GM21717 (cell line): ENCODE results near the gene CYP24A1.

Experiments
- ATAC-seq: cut with Tn5 transposase; IDR thresholded peaks from one replicate; pipeline ENCODE4 v1.9.1; 2021; ENCODE audit warnings: mild to moderate bottlenecking, moderate library complexity; ENCODE audit not compliant: unreplicated experiment

CYP24A1 gene

DNA sequence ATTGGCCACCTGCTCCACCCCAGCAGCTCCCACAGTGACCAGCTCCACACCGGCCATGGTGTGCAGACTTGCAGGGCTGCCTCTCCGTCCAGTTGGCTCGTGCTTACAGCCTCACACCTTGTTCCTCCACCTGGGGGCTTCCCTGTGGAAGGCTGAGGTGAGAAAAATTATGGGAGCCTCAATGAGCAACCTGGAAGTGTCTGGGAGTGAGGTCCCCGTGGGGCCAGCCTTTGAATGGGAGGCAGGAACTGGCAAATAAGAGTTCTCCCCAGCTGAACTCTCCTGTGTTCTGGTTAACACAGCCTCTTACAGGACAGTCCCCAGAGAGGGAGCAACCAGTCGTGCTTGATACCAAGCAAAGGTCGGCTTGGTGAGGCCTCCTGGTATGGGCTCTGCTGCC is 30.3 kb upstream of the CYP24A1 start:
- ATAC-seq, result no peak

DNA sequence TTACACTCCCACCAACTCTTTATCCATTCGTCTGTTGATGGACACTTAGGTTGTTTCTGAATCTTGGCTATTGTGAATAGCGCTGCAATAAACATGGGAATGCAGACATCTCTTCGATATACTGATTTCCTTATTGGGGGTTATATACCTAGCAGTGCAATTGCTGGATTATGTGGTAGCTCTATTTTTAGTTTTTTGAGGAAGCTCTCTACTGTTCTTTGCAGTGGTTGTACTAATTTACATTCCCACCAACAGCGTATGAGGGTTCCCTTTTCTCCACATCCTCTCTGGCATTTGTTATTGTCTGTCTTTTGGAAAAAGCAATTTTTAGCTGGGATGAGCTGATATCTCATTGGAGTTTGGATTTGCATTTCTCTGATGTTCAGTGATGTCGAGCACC is 29.5 kb upstream of the CYP24A1 start:
- no peak for ATAC-seq

DNA sequence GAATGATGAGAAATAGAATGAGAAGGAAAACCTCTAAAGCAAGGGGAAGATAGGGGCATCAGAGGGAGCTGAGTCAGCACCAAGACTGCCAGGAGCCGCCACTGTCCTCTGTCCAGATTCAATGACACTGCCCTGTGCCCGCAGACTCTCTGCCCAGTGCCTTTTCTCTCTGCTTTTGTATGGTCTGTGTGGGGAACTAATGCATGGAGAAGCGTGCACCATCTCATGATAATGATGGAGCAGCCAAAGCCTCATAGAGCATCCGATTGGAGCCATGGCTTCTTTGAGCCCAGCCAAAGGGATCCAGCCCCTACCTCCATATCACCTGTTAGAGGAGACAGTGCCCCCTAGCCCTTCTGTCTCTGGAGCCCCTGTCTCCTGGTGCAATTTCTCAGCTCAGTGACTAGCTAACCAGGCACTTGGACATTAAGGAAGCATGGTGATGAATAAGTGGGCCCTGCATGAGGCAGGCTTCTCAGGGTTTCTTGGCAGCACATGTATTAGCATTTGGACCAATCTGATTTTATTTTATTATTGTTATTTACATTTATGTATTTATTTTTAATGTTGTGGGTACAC is 27.6 kb upstream of the CYP24A1 start:
- no peak for ATAC-seq

DNA sequence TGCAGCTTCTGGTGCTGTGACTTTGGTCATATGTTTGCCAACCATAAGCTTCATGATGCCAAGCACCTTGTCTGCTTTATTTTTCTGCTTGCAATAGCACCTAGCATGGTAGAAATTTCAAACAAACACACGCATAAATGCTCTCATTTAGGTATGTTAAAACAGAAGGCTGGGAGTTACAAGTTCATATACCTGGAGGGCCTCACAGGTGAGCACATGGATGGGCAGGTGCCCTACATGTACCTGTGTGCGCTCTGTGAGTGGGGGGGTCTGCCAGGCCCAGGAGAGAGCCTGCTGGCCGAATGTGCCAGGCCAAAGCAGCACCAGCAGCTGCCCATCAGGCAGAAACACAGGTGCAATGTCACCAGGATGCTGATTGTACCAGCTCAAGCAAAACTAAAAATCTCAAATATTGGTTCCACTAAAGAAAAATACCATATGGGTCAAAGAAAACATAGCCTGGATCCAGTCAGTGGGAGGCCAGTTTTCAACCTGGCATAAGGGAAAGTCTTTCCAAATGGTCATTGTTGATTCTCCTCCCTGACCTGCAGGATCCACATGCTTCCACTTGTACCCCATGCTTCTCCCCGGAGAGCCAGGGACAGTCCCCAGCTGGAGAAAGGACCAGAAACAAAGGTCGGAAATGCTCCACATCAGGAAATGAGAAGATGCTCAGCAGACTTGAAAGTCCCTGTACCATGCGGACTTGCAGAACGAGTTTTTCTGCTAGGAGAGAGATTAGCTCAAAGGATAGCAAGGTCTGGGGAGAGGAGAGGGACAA is 26.9 kb upstream of the CYP24A1 start:
- ATAC-seq, result no peak

DNA sequence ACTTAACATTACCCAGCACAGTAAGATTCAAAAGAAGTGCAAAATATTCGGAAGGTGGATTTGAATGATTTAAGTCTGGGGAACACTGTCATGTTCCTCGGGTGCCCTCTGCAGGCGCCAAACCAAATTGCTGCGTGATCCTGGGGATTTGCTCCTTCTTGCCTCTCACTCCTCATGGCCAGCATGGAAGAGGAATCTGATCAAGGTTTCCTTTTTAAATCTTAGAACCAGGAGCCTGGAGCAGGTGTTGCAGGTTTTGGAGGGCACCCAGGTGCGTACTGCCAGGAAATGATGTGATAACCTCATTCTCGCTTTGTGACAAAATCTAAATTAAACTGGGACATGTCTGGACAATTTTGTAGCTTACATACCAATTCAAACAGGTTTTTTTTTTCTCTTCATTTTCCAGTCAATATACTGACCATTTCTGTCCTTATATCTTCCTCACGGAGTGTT is 26.0 kb upstream of the CYP24A1 start:
- ATAC-seq, result no peak

DNA sequence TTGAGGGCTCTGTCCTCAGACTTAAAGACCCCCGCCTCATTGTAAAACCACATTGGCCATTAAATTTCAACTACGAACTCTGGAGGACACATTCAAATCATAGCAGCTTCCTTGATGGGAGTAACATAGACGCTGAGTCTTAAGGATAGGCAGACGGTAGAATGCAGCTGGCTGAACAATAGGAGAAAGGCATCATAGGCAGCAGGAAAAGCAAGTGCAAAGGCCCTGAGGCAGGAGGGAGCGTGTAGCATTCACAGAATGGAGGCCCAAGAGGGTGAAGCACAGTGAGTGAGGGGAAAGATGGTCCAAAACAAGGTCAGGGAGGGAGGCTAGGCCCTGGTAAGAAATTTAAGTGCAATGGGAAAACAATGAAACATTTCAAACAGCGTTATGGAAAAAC is 25.5 kb upstream of the CYP24A1 start:
- no peak for ATAC-seq

DNA sequence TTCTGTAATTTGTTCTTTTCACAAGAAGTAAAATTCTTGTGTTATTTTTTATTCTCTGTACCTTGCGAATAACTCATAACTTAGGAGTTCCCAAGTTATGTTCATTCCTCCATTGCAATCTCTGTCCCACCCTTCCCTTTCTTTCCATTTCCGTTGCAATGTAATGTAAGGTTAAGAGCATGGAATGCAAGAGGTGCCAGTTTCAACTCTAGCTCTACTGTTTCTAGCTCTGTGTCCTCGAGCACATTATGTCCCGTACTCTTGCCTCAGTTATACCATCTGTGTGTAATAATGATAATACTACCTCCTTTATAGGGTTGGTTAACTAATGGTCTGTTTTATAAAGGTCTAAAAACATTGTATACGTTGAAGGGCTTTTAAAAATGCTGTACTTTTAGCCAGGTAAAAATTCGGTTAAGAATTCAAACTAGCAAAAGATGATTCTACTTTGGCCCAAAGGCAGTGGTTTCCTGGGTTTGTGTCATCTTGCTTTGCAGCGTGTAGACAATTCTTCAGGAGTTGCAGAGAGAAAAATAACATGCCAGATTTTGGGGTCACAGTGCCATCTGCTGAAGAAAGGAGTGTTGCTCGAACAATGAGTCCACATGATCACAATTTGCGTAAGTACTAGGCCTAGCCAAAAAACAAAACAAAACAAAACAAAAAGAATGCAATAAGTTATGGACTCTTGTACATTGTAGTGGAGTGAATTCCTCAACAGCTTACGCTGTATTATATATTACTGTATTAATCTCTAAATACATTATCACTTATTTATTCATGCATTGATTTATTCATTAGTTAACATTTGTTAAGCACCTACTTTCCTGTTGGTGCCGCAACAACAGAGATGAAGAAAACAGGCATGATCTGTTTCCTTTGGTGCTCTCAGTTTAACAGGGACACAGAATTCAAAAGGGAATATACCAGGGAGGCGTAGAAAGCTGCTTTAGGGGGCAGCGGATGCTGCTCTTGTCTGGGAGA is 24.1 kb upstream of the CYP24A1 start:
- ATAC-seq, result no peak

DNA sequence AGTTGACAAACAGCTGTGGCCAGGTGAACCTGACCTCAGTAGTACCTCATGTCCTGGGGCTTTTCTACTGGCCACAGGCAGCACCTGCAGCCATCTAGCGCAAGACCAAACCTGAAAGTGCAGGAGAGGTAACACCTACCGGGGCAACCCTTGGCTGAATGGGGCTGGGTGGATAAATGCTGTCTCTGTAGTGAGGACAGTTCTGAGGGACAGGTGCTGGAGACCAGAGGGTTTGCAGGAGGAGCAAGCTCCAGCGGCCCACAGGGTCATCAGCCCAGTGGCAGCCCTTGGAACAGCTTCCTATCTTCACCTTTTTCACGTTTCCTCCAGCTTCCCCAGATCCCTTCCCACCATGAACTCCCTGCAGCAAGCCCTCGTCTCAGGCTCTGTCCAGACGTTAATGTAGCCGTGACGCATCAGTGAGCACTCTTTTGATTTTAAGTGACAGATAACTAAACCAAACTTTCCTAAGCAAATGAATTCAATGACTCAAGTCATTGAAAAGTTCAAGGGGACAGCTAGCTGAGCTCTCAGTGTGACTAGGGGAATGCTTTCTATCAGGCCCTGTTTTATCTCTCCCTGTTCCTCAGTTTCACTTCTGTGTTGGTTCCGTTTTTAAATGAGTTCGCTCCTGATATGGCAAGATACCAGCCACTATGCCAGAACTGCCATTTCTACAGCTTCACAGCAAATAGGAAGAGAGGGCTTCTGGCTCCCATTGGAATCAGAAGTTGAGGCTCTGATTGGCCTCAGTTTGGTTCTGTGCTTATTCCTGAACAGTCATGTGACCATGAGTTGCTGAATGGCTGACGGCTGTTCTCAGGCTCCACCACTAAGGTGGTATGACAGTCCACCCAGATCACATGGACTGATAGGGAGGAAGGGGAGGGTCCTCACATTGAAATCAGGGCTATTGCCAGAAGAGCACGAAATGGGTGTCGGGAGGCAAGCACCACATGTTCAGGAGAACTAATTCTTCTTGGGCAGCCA is 22.0 kb upstream of the CYP24A1 start:
- ATAC-seq, result peak; percentile 58

DNA sequence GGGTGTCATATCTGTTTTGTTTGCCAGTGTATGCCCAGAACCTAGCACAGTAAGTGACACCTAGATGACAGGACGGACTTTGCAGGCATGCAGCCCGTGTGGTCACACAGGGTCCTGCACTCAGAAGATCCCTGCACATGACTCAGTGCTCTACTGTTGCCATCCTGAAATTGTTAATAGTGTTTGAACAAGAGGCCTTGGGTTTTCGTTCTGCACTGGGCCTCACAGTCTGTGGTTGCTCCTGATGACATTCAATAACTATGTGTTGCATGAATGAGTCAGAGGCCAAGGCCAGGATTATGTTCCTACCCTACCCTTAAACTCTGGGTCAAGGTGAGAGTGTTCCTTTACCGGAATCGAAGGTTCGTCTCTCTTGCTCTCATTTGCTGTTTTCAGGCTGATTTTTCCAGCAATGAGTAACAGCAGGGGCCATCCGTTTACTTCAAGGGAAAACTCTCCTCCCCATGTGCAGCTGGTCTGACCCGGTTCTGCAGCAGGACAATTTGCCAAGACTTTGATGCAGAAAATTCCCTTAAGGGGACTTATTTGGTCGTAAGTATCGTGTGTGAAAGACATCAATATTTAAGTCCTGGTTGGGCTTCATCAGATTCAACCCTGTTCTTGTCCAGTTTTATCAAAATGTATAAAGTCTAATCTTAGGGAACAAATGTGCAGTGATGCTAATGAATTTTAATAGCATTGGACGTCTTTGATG is 21.1 kb upstream of the CYP24A1 start:
- ATAC-seq, result no peak

DNA sequence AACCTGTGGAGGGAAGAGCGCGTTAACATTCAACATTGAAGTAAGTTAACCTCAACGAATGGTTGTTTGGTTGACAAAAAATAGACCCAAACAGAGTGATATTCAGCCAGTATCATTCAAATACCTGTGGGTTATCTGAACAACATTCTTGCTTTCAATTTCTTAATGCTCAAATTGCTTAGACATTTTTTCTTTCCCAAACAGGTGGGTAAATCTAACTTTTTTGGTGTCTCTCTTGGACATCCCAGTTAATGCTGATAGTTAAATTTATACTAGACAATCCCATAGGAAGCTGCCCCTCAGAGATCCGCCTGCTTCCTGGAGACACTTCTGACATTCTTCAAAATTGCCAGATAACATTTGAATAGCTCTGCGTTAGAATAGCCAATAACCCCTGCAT is 20.0 kb upstream of the CYP24A1 start:
- ATAC-seq, result no peak

DNA sequence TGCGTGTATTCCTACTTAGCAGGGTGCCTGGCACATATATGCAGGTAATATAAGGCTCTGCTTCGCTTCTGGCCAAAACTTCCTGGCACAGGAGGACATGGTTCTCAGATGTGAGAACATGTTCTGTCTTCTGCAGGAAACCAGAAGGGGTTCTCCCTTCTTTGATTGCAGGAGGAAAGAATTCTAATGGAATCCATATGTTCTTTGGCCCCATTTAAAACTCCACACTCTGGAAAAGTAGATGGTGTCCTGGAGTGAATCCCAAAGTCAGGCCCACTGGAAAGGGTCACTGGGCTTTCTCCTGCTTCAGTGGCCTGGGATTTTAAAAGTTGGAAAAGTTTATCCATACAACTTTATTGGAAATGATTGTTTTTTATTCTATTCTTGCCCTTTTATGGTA is 16.4 kb upstream of the CYP24A1 start:
- no peak for ATAC-seq

DNA sequence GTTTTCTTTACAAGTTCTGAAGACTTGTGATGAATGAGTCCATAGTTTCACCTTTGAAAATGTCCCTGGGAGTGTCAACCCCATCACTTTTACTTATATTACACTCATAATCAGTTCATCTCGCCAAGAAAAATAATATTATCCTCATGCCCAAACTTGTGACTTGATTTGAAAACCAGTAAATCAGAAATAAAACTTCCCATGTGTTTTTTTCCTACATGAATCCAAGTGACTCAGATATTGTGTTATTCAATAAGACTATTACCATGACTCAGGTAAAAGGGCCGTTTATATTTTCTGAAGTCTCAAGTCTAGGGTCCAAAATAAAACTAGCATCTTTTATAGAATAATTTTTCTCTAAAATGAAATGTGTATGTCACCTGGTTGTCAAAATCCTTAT is 15.8 kb upstream of the CYP24A1 start:
- ATAC-seq, result no peak

DNA sequence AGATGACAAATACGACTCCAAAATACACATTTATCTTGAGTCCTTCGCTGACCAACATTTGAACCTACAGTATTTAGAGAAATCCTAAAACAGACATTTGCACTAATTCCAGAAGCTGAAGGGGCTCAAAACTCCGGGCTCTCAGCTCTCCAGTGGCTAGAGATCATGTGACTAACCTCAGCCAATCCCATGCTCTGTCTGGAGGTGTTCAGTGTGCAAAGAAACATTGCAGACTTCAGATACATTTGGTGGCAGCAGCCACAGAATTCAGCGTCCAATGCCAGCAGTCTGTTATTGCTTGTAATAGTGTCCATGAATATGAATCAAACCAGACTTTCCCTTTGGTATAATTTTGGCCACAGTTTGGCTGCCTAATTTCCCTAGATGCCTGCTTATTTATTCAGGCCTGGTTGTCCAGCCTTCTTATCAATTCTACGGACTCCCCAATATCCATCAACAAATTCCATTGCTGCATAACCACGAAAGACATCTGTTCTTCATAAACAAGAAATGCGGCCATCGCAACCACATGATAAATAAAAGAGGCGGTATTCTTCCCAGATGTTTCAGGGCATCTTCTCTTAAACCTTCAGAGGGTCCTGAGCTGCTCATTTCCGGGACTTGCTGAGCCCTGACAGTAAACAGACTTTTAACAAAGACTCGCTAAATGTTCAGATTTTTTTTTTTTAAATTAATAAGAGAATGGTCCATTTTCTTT is 14.5 kb upstream of the CYP24A1 start:
- no peak for ATAC-seq

DNA sequence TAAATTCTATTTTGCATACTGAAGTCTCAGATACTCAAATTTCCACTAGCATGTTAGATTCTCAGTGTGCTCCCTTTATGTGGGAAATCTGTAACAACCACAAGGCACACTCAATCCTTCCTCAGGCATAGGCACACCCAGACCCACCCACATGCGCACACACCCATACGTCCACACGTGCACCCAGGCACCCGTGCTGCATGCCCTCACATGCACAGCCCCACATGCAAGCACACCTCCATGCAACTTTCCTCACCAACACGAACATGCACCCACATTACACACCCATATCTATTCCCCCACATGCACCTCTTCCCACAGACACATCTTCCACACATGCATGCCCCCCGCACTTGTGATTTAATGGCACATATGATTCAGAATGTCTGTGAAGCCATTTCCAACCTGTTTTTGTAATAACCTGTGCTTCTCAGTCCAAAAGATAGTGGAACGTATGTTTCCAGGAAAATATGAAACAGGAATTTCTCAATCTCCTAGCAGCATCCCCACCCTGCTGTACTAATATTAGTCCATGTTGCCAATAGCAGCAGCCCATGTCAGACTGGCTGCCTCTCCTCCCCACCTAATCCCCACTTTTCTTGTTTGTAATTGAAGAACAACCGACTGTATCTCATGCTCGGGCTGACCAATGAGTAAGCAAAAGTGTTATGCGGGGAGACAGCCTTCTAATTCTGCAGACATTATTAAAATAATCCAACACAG is 11.3 kb upstream of the CYP24A1 start:
- no peak for ATAC-seq

DNA sequence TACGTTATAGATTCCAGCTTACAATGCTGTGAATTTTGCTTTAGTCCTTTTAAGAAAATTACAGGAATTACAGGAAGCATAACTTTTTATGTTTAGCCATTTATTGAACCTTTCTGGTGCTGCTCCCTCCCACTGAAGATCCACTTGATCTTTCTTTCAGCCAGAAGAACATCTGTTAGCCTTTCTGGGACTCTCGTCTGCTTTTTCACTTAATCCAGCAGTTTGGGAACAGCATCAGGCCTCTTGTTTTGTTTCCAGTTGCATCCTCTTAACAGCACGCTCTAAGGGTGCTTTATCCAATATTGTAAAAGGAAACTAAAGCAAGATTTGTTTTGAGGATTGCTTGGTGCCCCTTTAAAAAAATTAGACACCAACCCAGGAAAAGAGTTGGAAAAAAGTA is 10.3 kb upstream of the CYP24A1 start:
- ATAC-seq, result no peak

DNA sequence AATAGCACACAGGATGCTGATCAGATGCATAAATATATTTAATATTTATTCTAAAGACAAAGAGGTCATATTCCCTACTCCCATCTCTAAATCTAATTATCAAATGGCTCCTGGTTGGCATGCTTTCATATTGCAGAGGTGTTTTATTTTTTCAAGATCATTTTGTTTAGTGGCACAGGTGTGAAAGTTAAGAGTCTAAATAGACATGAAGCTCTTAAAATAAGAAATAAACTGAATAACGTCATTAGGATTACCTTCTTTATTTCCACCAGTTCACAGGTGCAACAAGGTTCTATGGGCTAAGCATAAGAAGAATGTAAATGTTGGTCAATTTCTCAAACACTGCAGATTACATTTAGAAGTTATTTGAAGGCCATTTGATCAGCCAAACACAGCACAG is 7.1 kb upstream of the CYP24A1 start:
- ATAC-seq, result no peak

DNA sequence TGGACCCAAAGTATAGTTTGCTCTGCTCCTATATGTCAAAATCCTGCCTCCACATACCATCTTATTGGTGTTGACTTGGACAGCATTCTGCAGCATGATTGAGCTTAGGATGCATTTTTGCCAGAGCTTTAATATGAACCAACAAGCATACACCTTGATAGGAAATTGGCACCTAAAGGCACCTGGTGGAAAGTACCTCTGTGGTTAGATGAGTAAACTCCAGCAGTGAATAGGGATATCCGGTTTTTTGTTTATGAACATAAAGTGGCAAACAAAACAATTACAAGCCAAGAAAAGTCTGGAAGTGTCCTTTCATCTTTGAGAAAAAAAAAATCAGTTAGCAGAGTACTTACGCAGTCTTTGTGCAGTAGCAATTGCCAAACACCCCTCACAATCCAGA is 6.2 kb upstream of the CYP24A1 start:
- no peak for ATAC-seq

DNA sequence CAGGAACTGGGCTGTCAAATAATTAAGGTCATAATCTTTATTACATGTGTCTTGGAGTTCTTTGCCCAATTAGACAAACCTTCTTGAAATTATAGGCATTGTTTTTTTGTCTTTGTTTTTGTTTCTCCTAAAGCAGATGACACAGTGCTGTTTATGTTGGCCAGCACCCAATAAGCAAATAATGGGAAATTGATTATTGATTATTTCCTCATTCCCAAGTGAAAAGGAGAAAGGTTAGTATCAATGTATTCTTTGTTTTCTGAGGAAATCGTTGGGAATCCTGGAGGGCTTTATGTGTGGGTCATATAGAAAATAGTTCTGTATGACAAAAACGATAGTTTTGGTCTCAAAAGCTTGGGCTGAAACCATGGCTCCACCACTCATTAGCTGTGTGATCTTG is 4.5 kb upstream of the CYP24A1 start:
- ATAC-seq, result no peak
